ENCODE measurements around the gene CUL7.
"Not testable (repeated sequence)": the region's sequence is repeated elsewhere in the genome, so short reads cannot be mapped to it uniquely, and the experiment has no call there.

CUL7 gene

GRCh38 chr6:43053545-43054205 lies at the start of gene CUL7:
CUL7 (minus strand) TSS chr6:43053851; CDS start chr6:43052788, 1,063 bp downstream.
- peak; percentile 82 for DNase-seq

- no peak for DNase-seq
These were observed 47.8 kb upstream of the CUL7 start for GRCh38 chr6:43101497-43101896.

GRCh38 chr6:43097502-43097901 lies 43.9 kb upstream of the CUL7 start:
- DNase-seq = no peak

GRCh38 chr6:43097098-43097489 lies 43.4 kb upstream of the CUL7 start:
- no peak for DNase-seq

- DNase-seq = no peak
These were observed 42.9 kb upstream of the CUL7 start for GRCh38 chr6:43096451-43097097.

GRCh38 chr6:43095939-43096338 lies 42.3 kb upstream of the CUL7 start:
- DNase-seq = no peak

GRCh38 chr6:43093436-43094289 lies 40.0 kb upstream of the CUL7 start:
- DNase-seq = no peak

GRCh38 chr6:43092635-43093034 lies 39.0 kb upstream of the CUL7 start:
- DNase-seq = no peak

- no peak for DNase-seq
These were observed 37.9 kb upstream of the CUL7 start for GRCh38 chr6:43091436-43091991.

- DNase-seq = no peak
These were observed 37.4 kb upstream of the CUL7 start for GRCh38 chr6:43091020-43091419.

GRCh38 chr6:43090559-43090956 lies 36.9 kb upstream of the CUL7 start:
- DNase-seq = no peak

GRCh38 chr6:43089874-43090558 lies 36.4 kb upstream of the CUL7 start:
- no peak for DNase-seq

GRCh38 chr6:43089467-43089866 lies 35.8 kb upstream of the CUL7 start:
- no peak for DNase-seq

GRCh38 chr6:43088654-43089056 lies 35.0 kb upstream of the CUL7 start:
- DNase-seq = no peak

- no peak for DNase-seq
These were observed 32.5 kb upstream of the CUL7 start for GRCh38 chr6:43086022-43086658.

GRCh38 chr6:43082806-43083655 lies 29.4 kb upstream of the CUL7 start:
- DNase-seq = no peak

- DNase-seq = not testable (repeated sequence)
These were observed 28.3 kb upstream of the CUL7 start for GRCh38 chr6:43081922-43082321.

GRCh38 chr6:43081043-43081442 lies 27.4 kb upstream of the CUL7 start:
- no peak for DNase-seq

- no peak for DNase-seq
These were observed 25.0 kb upstream of the CUL7 start for GRCh38 chr6:43078691-43079090.

GRCh38 chr6:43077981-43078511 lies 24.4 kb upstream of the CUL7 start:
- DNase-seq = no peak

- DNase-seq = no peak
These were observed 23.7 kb upstream of the CUL7 start for GRCh38 chr6:43077333-43077809.
